ENCODE results near the gene KCNJ14.

DNA sequence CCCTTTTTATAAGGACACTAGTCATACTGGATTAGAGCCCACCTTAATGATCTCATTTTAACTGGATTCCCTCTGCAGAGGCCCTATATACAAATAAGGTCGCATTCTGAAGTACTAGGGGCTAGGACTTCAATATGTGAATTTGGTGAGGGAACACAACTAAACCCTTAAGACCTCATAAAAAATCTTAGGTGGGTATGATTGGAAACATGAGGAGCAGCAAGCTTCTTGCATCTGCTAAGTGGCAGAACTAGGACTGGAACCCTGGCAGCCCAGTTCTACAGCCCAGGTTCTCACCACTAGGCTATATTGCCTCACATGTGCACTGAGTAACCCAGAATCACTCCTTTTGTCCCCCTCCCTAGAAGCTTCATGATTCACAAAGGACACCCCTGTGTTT is 26.7 kb upstream of the KCNJ14 start:
- TF ChIP-seq POLR2A (IDR thresholded peaks at IDR 0.05; ENCODE audit: low read depth, low read length) (no peak), TAF1 (IDR thresholded peaks at IDR 0.05; ENCODE audit: borderline replicate concordance, low read depth, low read length) (no peak)

Data from GM12892 (cell line).